DMS114 treated with DMSO at 0.1 percent for 48 hours (cell line): Measurements from ENCODE around the gene NR5A2.

ENCODE experiments used
- DNase-seq: peaks from one replicate; lab custom pipeline; 2025; ENCODE audit not compliant: unreplicated experiment; lab: John Stamatoyannopoulos, UW

NR5A2 gene

DNA sequence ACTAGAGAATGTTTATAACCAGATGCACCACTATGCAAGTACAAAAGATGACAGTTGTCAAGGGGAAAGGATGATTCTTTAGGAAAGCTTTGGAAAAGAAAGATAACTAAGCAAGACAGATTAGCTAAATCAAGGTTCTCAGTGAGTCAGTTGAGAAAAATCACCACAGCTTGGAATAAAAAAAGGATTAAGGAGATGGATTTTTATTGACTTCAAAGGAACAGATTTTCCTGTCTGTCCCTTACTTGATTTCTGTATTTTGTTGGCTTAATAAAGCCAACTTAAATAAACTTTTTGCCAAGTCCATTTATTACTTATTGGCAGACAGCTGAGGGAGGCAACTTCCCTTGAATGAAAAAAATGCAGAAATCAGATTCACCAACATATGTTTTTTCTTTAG is 93.9 kb downstream of the NR5A2 start:
- no peak for DNase-seq

DNA sequence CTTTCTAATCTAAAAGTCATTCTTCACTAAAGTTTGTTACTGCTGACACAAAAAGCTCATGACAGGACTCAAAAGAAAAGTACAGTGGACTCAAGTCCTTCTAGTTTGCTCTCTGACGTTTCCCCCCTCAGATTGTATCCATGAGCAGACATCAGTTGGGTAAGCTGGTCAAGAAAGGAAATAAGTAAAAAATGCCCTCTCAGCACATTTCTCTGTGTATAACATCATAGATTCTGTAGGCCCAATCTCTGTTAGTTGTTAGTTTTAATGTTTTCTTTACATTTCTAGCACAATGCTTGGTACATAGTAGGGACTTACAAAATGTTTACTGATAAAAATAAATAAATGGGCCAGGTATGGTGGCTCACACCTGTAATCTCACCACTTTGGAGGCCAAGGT is 96.8 kb downstream of the NR5A2 start:
- no peak for DNase-seq

DNA sequence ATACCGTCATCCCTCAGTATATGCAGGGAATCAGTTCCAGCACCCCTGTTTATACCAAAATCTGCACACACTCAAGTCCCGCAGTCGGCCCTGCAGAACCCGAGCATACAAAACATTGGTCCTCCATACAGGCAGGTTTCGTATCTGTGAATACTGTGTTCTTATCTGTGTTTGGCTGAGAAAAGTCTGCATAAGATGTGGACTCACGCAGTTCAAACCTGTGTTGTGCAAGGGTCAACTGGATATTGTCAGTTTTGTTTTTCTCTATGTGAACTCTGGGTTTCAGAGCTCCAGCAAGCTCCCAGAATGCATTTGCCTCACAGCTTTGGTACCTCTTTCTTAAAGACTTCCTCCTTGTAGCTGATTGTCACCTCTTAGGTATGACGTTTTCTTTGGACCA is 100.6 kb downstream of the NR5A2 start:
- no peak for DNase-seq

DNA sequence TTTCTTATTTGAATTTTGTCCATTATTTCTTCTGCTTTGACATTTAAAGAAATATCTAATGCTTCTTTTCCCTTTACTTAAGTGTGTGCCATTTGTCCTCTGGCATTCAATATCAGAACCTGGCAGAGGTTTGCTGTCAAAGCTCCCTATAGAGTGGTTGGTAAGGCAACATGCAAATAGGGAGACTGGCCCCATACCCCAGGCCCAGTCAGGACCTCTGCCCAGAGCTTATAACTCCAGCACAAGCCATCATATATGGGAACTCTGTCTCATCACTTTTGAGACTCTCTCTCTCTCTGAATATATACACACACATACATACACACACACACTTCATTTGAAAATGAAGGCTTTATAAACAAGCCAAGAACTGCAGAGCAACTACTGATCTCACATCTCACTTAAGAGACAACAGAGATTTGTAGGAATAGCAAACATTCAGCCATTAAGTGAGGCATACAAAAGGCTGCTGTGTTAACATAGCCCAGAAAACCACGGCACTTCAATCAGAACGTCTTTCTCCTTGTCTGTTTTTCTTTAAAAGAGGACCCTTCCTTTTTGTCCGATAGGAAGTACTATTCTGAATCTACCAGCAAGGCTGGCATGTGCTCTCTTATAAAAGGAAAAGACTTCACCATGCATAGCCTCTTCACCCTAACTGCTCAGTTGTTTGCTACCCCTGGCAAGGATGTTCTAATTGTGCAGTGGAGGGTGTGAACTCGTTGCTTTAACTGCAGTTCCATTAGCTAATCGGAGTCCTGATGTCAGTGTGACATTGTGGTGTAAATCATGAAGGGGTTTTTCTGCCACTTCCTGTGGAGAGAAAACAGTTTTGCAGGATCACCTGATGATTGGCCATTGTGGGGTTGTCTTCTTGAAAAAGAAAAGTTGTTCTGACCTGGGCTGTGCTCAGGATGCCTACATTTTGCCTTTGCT is 101.7 kb downstream of the NR5A2 start:
- no peak for DNase-seq

DNA sequence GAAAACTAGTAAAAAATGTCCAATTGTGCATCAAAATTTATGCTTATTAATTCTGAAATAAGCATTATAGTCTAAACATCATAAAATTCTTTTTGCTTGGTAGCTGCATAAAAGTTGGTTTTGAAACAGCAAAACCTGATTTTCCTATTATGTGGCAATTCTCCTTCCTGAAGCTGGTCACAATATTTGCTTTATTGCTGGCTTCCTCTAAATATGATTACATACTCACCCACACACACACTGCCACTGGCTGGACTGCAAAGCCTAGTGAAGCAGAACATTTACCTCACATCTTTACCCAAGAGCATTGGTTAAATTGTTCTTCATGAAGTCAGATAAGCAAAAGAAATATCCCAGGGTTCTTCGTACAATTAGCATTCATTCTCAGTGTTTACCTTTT is 103.0 kb downstream of the NR5A2 start:
- no peak for DNase-seq

DNA sequence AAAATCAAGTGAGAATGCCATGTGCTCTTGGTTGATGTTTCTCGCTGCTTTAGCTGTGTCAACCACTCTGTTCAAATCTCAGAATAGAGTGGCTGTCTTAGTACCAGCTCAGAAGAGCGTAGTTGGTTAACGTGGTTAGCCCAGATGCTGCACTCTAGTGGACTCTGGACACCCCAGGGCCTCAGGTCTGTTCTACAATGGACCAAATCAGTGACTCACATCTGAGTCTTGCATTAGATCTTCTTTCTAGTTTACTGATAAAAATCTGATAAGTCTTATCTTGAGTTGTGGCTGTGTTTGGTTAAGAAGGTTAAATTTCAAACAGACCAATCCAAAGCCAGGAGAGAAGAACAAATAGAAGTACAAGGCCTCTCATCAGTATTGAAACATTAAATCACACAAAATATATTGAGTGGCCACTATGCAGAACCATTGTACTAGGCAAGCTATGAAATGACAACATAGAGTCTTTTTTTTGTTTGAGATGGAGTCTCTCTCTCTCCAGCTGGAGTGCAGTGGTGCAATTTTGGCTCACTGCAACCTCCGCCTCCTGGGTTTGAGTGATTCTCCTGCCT is 104.1 kb downstream of the NR5A2 start:
- no peak for DNase-seq

DNA sequence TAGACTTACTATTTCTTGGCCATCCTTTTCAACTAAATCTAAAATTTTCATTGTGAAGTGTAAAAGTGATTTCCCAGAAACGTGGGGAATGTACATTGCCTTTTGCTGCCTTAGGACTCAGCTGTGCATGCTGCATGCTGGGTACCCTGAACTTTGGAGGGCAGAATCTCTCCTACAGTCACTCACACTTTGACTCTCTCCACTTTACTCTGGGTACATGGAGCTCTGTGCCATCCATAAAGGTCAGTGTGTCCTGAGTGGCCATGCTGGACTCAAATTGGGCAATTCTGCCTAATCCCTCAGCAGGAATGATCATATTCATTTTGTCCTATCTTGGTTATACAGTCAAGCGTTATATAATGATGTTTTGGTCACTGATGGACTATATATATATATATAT is 105.6 kb downstream of the NR5A2 start:
- no peak for DNase-seq

DNA sequence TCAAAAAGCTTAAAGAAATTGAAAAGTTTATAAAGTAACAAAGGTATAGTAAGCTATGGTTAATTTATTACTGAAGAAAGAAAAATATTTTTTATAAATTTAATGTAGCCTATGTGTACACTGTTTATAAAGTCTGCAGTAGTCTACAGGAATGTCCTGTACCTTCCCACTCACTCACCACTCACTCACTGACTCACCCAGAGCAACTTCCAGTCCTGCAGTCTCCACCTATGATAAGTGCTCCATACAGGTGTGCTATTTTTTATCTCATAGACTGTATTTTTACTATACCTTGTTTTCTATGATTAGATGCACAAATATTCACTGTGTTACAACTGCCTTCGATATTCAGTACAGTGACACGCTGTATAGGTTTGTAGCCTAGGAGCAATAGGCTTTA is 106.6 kb downstream of the NR5A2 start:
- no peak for DNase-seq

DNA sequence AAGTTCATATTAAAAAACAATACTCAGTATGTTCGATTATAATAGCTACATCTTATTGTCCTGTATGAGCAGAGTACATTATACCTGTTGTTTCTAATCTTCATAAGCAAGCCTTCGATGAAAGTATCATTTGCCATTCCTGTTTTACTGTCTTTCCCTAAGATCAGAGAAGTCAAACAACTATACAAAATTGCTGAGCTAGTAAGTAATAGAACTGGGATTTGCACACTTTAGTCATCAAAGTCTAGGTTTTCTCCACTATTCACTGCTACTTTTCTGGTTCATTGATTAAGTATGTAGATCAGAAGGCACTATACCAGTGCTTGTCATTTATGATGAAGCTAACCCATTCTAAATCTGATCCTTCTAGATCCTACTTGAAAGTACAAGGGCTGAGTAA is 108.9 kb downstream of the NR5A2 start:
- no peak for DNase-seq

DNA sequence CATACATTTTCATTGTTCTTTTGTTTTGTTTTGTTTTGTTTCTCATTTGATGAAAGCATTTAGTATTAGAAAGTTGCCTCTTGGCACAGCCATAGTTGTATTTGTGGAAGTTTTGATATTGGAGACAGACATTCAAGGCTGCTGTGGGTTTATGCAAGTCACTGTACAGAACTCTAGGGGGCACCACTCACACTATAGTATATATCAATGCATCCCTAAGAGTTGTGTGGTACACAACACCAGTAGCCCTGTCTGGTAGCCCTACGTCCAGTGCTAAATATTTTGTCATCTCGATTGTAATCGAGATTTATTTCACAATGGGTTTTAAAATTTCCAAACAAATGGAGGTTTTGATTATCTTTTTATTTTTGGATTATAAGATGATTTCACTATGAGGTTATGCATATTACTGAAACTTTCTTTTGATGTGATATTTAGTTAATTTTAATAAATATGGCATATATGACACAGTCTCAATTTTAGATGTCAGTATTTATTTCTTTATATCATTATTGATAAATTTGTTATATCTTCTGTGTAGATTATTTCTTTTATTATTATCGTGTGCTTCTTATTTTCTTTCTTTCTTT is 112.2 kb downstream of the NR5A2 start:
- peak; percentile 50 for DNase-seq

DNA sequence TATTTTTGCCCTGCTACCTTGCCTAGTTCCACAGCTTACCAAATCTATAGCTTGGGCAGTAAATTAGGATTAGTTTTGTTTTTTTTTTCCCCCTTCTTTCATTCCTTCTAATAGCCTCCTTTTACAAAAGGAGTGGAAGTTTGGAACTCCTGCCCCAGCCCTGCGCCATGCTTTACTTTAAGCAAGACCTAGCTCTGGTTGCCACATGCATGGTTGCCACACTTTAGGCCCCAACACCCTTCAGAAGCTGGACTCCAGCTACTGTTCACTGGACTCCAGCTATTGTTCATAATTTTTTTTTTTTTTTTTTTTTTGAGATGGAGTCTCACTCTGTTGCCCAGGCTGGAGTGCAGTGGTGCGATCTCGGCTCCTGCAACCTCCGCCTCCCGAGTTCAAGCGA is 115.8 kb downstream of the NR5A2 start:
- no peak for DNase-seq

DNA sequence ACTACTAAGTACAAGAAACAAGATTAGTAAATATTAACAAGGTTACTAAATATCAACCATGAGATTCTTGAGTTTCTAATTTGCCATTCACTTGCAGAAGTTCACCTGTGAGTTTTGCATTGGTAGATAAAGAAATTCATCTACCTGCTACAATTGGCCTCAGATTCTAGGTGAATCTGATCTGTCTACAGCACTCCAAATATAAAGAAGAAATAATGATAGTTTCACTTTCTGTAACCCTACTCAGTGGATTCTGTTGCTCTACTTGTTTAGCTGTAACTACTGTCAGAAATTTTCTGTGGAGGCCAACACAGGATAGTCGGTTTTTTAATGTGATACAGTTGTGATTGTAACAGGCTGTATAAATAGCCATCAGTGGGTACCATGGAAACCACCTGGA is 118.6 kb downstream of the NR5A2 start:
- DNase-seq = no peak

DNA sequence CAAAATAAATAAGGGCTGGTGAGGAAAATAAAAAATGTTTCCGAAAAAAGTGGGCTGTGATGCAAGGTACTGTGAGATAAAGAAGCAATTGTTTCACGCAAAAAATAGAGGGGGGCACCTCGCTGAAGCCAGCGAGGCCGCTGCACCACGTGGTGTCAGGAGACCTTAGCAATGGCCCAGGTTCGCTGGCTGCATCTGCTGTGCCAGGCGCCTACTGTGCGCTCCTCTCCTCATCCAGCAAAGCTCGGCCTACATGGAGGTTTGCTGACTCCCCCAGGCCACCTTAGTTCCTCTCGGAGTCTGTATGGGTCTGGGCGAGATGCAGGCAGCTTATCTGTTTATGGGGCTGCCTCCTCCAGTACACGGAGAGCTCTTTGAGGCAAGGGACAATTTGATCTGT is 119.6 kb downstream of the NR5A2 start:
- DNase-seq = no peak

DNA sequence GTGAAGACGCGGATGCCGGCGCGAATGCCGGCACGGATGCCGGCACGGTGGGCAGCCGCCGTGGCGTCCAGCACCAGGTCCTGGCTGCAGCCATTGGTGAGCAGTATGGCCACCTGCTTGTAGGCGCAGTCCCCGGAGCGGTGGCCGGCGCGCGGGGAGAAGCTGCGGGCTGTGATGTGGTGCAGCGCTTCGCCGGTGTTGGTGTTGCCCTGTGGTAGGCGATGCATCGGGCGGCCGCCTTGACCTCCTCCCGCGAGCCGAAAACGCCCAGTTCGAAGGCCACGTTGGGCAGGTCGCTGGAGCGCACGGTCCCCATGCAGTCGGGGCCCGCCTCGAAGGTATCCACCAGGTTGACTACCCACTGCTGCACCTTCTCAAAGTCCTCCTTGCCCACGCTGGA is 120.2 kb downstream of the NR5A2 start:
- DNase-seq = no peak

DNA sequence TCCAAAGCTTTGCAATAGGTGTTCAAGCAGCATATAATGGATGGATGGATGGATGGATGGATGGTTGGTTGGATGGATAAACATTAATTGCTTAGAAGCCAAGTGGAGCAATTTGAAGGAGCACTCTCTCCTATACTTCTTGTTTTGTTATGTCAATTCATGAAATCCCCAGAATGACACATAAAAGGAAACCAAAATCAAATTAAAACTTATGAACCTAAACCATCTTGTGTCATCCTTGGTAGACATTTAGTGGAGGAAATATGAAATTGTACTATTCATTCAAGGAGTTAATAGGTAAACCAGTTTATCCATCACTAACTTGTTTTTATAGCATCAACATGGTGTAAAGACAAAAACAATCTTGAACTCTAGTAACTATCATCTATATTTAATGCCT is 122.5 kb downstream of the NR5A2 start:
- DNase-seq = no peak

DNA sequence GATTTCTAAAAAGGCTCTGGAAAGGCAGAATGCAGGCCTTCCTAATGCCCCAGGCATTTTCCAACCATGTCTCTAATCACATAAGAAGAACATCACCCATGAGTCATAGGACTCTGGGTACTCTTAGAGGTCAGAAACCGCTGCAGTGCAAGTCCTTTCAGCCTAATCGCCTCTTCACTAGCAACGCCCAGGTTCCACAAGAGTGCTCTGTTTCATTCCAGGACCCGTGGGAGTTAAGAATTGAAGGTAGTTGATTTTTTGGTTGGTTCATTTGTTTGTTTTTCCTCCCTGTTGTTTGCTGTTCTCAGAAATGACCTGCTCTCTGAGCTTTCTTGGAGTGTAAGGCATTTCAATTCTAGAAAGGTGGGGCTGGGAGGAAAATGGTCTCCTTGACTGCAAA is 123.2 kb downstream of the NR5A2 start:
- DNase-seq = no peak

DNA sequence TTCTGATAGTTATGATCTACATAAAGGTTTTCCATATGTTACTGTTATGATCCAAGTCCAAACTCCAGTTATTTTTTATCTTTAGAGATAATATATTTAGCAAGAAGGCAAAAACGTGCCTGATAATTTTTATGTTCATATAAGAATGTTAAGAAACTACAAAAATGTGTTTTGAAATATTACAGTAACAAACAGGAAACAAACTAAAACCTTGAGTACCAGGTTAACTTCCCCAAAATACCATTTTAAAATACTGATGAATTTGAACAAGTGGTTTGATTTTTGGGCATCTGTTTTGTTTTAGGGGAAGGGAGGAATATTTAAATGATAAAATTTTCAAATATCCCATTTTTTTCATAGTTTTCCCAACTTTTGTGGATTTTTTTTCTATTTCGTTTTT is 124.8 kb downstream of the NR5A2 start:
- DNase-seq = no peak

DNA sequence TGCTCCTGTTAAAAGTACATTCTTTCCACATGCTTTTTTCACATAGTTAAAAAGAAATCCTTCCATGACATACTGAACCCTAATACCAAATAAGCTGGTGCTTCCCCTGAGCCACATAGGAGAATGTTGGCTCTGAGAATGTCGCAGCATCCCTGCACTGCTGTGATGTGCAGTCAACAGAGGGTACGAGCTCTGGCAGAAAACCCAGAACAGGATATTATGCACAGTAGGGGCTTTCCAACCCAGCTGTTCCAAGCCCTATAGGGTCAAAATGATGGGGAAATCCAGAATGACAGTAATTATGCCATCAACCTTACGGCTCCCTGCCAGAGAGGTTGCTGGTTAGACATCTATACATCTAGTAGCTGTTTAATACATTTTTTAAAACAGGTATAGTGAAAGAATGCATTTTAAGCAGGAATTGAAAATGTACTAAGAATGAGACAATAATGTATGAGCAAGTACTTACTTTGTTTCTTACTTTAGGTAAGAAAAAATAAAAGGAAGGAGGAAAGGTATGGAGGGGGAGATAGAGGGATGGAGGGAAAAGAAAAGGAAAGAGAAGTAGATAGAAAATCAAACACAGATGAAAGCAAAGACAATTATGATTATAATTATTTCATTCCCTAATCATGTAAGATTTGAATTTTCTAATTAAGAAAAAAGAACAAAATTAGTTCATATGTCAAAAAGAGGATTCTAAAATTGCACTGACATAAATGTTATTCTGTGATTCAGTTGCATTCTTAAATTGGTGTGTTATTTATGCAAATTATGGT is 126.0 kb downstream of the NR5A2 start:
- DNase-seq = no peak

DNA sequence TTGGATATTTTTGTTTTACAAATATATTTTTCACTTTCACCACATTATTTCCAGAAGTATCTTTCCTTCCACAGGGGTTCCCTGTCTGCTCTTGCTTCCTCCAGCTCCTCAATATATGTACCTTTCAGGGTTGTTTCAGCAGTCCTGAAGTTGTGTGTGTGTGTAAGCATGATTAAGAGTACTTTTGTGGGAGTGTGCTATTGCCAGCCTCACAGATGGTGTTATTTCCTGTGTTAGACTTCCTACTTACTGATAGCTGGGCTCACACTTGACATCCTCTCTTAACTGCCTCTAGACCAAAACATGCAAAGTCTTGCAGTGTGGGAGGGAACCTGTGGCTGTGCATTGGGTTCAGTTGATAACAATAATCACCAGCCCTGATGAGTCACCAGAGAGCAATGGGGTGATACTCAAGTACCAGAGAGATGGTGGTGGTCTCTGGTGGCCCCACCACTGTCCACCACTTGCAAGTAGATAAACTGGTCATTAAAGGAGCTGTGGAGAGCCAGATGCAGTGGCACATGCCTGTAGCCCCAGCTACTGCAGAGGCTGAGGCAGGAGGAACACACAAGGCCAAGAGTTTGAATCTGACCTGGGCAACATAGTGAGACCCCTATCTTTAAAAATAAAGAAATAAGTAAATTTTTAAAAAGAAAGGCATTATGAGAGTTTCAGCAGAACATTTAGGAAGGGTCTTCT is 126.7 kb downstream of the NR5A2 start:
- no peak for DNase-seq

DNA sequence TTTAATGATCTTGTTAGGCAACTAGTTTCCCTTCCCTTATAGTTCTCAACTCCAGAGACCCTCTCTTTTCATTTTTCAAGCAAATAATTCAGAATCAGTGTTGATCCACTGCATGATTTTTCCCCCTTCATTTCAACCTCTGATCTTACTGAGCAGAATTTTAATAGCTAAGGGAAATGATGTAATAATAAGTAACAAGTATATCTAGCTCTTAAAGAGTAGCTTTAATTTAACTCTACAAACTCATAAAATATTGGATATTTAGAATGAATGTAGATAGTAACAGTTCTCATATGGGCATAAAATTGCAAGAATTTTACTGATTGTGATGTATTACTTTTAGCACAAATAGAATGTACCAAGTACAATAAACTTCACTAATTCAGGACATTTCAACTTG is 130.2 kb downstream of the NR5A2 start:
- DNase-seq = no peak

DNA sequence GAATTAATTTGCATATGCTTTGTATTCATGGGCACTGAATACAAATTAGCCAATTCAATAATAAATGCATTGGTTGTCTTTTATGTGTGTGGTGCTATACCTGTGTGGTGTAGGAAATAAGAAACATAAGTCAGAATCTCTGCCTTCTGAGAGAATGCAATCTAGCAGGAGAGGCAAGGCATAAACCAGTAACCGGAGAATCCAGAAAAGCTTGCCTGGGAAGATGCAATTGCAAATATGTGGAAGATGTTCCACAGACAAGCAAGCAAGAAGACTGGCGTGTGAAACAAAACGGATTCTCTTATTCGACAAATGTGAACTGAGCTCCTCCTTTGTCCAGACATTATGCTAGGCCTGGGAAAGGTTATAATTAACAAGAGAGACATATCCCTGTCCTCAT is 134.3 kb downstream of the NR5A2 start:
- no peak for DNase-seq
